Caco-2 (cell line): Measurements from ENCODE around the gene NTNG1. TPM values are rescaled to one million over a fixed set of nuclear protein-coding genes. Genes with fewer than 3 reads are reported as not detected.

ENCODE experiments used
- BruUV-seq: library from RNA; stranded (reverse); fragments of 400-500 nt; replicated peaks from 2 replicates; lab custom pipeline; 2021; lab: Mats Ljungman, UMichigan
- CTCF ChIA-PET: fragments of 300-600 bp; sonication (Branson Sonifier 250); formaldehyde crosslinking; loops from one replicate; lab custom pipeline; 2022; ENCODE audit warnings: antibody characterized with exemption; lab: Charles Lee
- POLR2A ChIA-PET: fragments of 300-600 bp; sonication (Branson Sonifier 250); formaldehyde crosslinking; loops from one replicate; lab custom pipeline; 2022; ENCODE audit warnings: antibody characterized with exemption; lab: Charles Lee
- DNase-seq, 2 experiments: peaks; one replicate each; pipeline versions ENCODE4 v3.0.0 to v3.0.0-alpha.2; 2020 to 2022
- H3K27me3 ChIP-seq: replicated peaks from 2 replicates; pipeline ENCODE4 v1.6.0; 2011; ENCODE audit warnings: low read length; ENCODE audit not compliant: control insufficient read depth, insufficient read depth
- H3K36me3 ChIP-seq: 2 replicates; pipeline ENCODE4 v1.5.1; 2011; ENCODE audit warnings: low read length; ENCODE audit not compliant: control insufficient read depth, insufficient read depth
- H3K4me1 ChIP-seq: fragments of 250-450 bp; sonication (Bioruptor Pico); 2 replicates; pipeline ENCODE4 v1.5.1; 2020; ENCODE audit warnings: mild to moderate bottlenecking
- H3K4me3 ChIP-seq: 2 replicates; pipeline ENCODE4 v1.5.1; 2011; ENCODE audit warnings: low read depth, mild to moderate bottlenecking, control low read depth, low read length
- H3K9me3 ChIP-seq: fragments of 250-450 bp; sonication (Bioruptor Pico); 2 replicates; pipeline ENCODE4 v1.5.1; 2020; ENCODE audit warnings: mild to moderate bottlenecking, moderate library complexity
- H3K27ac Mint-ChIP-seq: one replicate; pipeline ENCODE4 v1.8.0; 2022; ENCODE audit warnings: mixed read lengths; ENCODE audit not compliant: unreplicated experiment
- H3K27me3 Mint-ChIP-seq: one replicate; pipeline ENCODE4 v1.8.0; 2022; ENCODE audit warnings: mixed read lengths; ENCODE audit not compliant: insufficient read depth, unreplicated experiment
- H3K36me3 Mint-ChIP-seq: one replicate; pipeline ENCODE4 v1.8.0; 2022; ENCODE audit warnings: mild to moderate bottlenecking, mixed read lengths; ENCODE audit not compliant: insufficient read depth, unreplicated experiment
- H3K4me1 Mint-ChIP-seq: one replicate; pipeline ENCODE4 v1.8.0; 2022; ENCODE audit warnings: low read depth, mixed read lengths; ENCODE audit not compliant: unreplicated experiment
- H3K4me3 Mint-ChIP-seq: one replicate; pipeline ENCODE4 v1.8.0; 2022; ENCODE audit warnings: mild to moderate bottlenecking, moderate library complexity, mixed read lengths; ENCODE audit not compliant: unreplicated experiment
- H3K9me3 Mint-ChIP-seq: one replicate; pipeline ENCODE4 v1.8.0; 2022; ENCODE audit warnings: mixed read lengths; ENCODE audit not compliant: unreplicated experiment
- CTCF ChIP-seq, 2 experiments: fragments of 200-600 bp in 1 of 2; IDR thresholded peaks; 1 replicate in 1 of 2; 2 replicates in 1 of 2; pipeline versions ENCODE4 v1.5.1 to v1.8.0; 2011 to 2022; ENCODE audit warnings: antibody characterized with exemption in 1 of 2, control low read depth in 1 of 2, inconsistent platforms in 1 of 2, low read depth in 1 of 2, low read length in 1 of 2, mild to moderate bottlenecking in 1 of 2, moderate library complexity in 1 of 2; ENCODE audit not compliant: insufficient read depth in 1 of 2, severe bottlenecking in 1 of 2, unreplicated experiment in 1 of 2
- intact Hi-C: fragments of 100-400 bp; cut with micrococcal nuclease; formaldehyde crosslinking; loops from one replicate; pipeline ENCODE4 v1.10.0; 2022; ENCODE audit not compliant: unreplicated experiment
- total RNA-seq: library from RNA; stranded (reverse); gene quantifications from 2 replicates; pipeline ENCODE4 v1.2.3, GENCODE V29; 2022

The NTNG1 gene
- total RNA-seq, 1 experiment from 2014 or later: not detected

DNA sequence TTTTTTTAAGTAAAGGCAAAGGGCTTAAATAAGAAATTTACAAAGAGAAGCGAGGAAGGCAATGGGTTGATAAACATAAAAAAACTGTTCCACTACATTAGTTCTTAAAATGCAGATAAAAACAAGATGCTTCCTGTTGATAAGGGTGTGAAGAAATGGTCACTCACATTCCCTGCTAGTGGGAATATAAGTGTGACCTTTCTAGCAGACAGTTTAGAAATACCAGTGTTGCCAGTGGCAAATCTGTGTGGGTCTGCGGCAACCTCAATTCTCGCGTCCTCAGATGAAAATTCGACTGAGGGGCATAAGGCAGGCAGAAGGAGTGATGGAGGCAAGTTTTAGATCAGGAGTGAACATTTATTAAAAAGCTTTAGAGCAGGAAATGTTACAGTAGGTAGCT is 151.1 kb downstream of the NTNG1 start:
- Histone ChIP-seq H3K4me3 (no peak overlapping the region), H3K27me3 (no peaks in the 10 kb centered on the region), H3K4me1 (no peaks in the 10 kb centered on the region), H3K9me3 (no peaks in the 10 kb centered on the region), H3K36me3 (no peaks in the 10 kb centered on the region)
- CTCF ChIA-PET: no interaction called here
- Mint-ChIP-seq H3K27ac (no peak overlapping the region), H3K4me3 (no peak overlapping the region), H3K36me3 (no peaks in the 10 kb centered on the region), H3K27me3 (peaks cover 2% of the 10 kb centered on the region), H3K4me1 (no peaks in the 10 kb centered on the region), H3K9me3 (no peaks in the 10 kb centered on the region)
- no peak for DNase-seq
- no TSS peak for BruUV-seq
- intact Hi-C loops: loop anchor here (5.0 kb wide), 1 partner anchor 1000 kb away; no protein-coding TSS in a partner anchor
- POLR2A ChIA-PET: no interaction called here
- no peak for TF ChIP-seq CTCF (IDR thresholded peaks at IDR 0.05; ENCODE audit: insufficient read depth in 1 of 2, low read depth in 1 of 2, low read length in 1 of 2, severe bottlenecking in 1 of 2, unreplicated experiment in 1 of 2)

- H3K36me3 ChIP-seq: no peaks in the 10 kb centered on the region
- no peaks in the 10 kb centered on the region for H3K9me3 ChIP-seq
- intact Hi-C loops: loop anchor here (5.0 kb wide), 1 partner anchor 1002 kb away; no protein-coding TSS in a partner anchor
- Mint-ChIP-seq H3K4me1 (no peaks in the 10 kb centered on the region), H3K27me3 (peaks cover 2% of the 10 kb centered on the region), H3K36me3 (no peaks in the 10 kb centered on the region), H3K4me3 (no peak overlapping the region), H3K27ac (no peak overlapping the region), H3K9me3 (no peaks in the 10 kb centered on the region)
- no peaks in the 10 kb centered on the region for H3K27me3 ChIP-seq
- CTCF ChIA-PET: no interaction called here
- H3K4me3 ChIP-seq: no peak overlapping the region
- TF ChIP-seq CTCF (IDR thresholded peaks at IDR 0.05; ENCODE audit: insufficient read depth in 1 of 2, low read depth in 1 of 2, low read length in 1 of 2, severe bottlenecking in 1 of 2, unreplicated experiment in 1 of 2): no peak
- no peak for DNase-seq
- no TSS peak for BruUV-seq
- POLR2A ChIA-PET: no interaction called here
- no peaks in the 10 kb centered on the region for H3K4me1 ChIP-seq
Measured at GRCh38 chr1:107293901-107294613, 153.2 kb downstream of the NTNG1 start.

- no peak overlapping the region for H3K4me3 ChIP-seq
- TF ChIP-seq CTCF (IDR thresholded peaks at IDR 0.05; ENCODE audit: insufficient read depth in 1 of 2, low read depth in 1 of 2, low read length in 1 of 2, severe bottlenecking in 1 of 2, unreplicated experiment in 1 of 2): no peak
- no TSS peak for BruUV-seq
- Mint-ChIP-seq H3K4me3 (no peak overlapping the region), H3K36me3 (no peaks in the 10 kb centered on the region), H3K9me3 (no peaks in the 10 kb centered on the region), H3K4me1 (no peaks in the 10 kb centered on the region), H3K27ac (no peak overlapping the region), H3K27me3 (peaks cover 2% of the 10 kb centered on the region)
- H3K4me1 ChIP-seq: no peaks in the 10 kb centered on the region
- H3K9me3 ChIP-seq: no peaks in the 10 kb centered on the region
- no peak for DNase-seq
- H3K36me3 ChIP-seq: no peaks in the 10 kb centered on the region
- intact Hi-C loops: loop anchor here (5.0 kb wide), 1 partner anchor 1002 kb away; no protein-coding TSS in a partner anchor
- no peaks in the 10 kb centered on the region for H3K27me3 ChIP-seq
- POLR2A ChIA-PET: no interaction called here
- CTCF ChIA-PET: no interaction called here
Measured at GRCh38 chr1:107294686-107295085, 153.8 kb downstream of the NTNG1 start.
